ENCODE results near the gene QSOX1.

DNA sequence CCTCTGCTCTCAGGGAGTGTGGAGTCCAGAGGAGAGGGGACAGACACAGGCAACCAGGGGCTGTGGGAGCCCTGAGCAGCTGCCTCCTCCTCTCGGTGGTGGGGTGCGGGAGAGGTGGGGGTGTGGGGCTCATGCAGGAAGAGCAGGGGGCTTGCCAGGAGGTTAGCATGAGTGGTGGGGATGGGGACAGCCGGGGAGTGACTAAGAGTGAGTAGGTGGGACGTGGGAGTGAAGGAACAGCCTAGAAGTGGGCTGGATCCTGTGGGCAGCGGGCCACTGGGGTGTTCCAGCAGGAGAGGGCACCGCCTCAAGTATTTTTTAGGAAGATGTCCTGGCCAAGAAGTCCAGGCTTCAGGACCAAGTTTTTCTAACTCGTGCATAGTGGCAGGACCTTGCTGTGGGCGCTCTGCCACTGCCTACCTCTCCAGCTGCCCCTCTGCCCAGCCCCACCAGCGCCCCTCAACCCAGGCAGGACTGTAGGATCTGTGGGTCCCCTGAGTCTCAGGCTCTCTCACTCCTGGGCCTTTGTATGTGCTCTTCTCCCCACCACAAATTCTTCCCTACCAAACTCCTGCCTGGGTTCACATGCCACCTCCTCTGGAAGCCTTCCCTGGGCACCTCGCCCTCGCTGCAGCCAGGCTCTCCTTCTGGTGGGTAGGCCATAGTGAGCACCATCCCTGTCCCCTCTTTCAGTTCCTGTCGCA is 56.6 kb downstream of the QSOX1 start:
- TF ChIP-seq POLR2A (IDR thresholded peaks at IDR 0.05; ENCODE audit: low read depth) (no peak), CTCF (IDR thresholded peaks at IDR 0.05) (no peak), POLR2AphosphoS5 (IDR thresholded peaks at IDR 0.05) (no peak)

Measured in esophagus muscularis mucosa (tissue), 3 donors.